ENCODE data around the gene PLIN4.
A peak's percentile ranks its signal among the peaks of the same experiment; 100 is the strongest.
"Not testable (repeated sequence)": the region's sequence is repeated elsewhere in the genome, so short reads cannot be mapped to it uniquely, and the experiment has no call there.

The PLIN4 gene

DNA sequence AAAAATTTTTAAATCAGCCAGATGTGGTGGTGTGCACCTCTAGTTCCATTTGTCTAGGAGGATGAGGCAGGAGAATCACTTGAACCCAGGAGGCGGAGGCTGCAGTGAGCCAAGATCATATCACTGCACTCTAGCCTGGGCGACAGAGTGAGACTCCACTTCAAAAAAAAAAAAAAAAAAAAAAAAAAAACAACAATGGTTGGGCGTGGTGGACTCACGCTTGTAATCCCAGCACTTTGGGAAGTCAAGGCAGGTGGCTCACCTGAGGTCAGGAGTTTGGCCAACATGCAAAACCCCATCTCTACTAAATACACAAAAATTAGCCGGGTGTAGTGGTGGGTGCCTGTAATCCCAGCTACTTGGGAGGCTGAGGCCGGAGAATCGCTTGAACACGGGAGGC lies 9.1 kb upstream of the PLIN4 start:
- not testable (repeated sequence) for FAIRE-seq; DNase-seq (ENCODE audit: insufficient read length, low spot score)

DNA sequence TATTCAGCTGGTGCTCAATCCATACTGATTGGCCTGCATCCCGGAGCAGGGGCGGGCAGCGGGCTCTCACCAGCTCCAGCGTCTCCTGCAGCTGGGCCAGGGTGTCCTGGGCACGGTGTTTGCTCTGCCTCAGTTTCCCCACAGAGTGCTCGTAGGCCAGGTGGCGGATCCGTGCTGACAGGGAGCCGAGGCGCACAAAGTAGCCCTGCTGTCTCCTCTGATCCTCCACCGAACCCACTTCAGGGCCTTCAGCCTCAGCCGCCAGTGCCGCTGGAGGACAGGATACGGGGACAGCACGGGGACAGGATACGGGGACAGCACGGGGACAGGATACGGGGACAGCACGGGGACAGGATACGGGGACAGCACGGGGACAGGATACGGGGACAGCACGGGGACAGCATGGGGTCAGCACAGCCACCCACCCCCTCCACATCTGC lies 7.3 kb upstream of the PLIN4 start:
- no peak for FAIRE-seq

DNA sequence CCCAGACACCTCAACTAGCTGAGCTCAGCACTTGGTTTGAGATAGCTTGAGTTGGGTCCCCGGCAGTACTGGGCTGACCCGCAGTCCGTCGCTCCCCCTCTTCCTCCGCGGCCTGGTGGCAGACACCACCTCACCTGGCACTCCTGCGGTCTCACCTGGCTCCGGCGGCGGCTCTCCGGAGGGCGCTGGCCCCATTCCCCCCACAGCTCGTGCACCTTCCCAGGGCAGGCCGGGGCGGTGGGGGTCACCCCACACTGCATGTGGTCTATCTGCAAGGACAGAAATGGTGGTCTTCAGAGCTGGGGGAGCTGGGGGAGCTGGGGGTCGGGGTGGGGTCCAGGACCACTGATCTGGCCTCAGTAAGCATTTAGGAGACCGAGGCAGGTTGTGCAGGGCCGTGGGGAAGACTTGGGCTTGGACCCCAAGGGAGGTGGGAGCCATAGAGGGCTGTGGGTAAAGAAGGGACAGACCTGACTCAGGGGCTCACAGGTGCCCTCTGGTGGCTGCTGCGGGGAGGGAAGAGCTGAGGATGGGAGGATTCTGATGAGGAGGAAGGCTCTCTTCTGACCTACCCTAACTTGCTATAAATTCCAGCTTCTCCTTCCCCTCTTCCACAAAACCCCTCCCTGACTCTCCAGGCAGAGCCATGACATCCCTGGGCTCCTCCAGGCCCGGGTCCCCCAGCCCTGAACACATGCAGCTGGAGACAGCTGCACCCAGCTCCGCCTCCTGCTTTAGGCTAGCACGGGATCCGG lies 6.7 kb upstream of the PLIN4 start:
- peak; percentile 81 for DNase-seq (ENCODE audit: insufficient read length, low spot score)
- peak; percentile 57 for FAIRE-seq

More for the DNA sequence above, 7.3 kb upstream of the PLIN4 start:
- no peak for DNase-seq (ENCODE audit: insufficient read length, low spot score)

DNA sequence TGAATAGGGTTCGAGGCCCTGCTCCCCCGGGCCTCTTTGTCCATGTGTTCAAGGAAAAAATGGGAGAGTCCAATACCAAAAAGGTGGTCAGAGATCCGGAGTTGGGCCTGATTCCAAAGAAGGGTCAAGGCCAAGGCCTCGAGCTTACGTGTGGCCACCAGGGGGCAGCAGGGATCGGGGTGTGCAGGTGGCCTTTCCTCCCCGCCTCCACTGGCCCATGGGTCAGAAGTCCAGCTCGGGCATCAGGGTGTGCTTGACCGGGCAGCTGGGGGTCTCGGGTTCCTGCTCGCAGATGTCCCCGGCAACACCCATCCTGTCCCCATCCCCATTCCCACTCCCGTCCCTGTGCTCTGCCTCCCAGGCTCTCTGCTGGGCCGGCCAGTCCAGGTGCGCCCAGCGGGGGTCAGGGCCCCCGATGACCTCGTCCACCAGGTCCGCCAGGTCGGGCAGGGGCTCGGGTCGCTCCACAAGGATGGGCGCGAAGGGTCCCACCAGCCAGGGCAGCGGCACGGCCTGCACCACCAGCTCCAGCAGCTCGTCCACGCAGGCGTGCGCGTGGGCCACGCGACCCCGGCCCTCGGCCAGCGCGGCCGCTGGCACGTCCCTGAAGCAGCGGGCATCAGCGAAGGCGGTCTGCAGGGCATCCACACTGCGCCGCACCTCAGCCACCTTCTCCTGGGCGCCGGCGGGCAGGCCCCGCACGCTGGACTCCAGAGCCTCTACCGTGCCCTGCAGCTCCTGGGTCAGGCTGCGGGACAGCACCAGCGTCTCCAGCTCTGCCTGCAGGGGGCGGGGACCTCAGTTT lies 5.2 kb upstream of the PLIN4 start:
- DNase-seq (ENCODE audit: insufficient read length, low spot score) (peak; percentile 71), FAIRE-seq (no peak)

DNA sequence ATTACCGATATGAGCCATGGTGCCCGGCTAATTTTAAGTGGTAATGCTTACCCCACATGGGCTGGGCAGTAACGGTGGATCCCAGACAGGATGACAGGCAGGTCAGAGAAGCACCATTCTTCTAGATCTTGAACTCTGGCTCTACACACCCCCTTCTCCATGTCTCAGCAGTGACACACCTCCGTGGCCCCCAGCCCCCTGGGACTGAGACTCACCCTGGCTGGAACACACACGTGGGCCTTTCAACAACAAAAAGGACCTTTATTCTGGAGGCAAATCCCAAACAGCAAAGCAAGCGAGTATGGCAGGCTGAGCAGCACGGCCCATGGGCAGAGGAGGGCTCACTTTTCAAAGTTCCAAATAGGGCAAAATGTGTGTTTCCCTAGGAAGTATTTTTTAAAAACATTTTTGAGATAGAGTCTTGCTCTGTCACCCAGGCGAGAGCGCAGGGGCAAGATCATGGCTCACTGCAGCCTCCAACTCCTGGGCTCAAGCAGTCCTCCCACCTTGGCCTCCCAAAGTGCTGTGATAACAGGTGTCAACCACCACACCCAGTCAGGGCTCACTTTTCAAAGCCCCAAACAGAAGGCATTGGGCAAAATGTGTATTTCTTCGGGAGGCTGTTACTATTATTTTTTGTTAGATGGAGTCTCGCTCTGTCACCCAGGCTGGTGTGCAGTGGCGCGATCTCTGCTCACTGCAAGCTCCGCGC lies 4.2 kb upstream of the PLIN4 start:
- FAIRE-seq, result no peak
- no peak for DNase-seq (ENCODE audit: insufficient read length, low spot score)

DNA sequence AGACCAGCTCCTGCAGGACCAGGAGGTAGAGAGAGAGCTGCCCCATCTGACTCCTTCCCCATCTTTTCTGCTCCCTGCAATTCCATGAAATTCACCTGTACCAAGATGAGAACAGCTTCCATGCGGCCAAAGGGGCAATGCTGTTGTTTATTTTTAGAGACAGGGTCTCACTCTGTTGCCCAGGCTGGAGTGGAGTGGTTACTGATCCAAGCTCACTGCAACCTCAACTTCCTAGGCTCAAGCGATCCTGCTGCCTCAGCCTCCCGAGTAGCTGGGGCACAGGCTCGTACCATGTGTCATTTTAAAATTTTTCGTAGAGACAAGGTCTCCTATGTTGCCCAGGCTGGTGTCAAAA lies 3.6 kb upstream of the PLIN4 start:
- DNase-seq (ENCODE audit: insufficient read length, low spot score) (no peak), FAIRE-seq (no peak)

DNA sequence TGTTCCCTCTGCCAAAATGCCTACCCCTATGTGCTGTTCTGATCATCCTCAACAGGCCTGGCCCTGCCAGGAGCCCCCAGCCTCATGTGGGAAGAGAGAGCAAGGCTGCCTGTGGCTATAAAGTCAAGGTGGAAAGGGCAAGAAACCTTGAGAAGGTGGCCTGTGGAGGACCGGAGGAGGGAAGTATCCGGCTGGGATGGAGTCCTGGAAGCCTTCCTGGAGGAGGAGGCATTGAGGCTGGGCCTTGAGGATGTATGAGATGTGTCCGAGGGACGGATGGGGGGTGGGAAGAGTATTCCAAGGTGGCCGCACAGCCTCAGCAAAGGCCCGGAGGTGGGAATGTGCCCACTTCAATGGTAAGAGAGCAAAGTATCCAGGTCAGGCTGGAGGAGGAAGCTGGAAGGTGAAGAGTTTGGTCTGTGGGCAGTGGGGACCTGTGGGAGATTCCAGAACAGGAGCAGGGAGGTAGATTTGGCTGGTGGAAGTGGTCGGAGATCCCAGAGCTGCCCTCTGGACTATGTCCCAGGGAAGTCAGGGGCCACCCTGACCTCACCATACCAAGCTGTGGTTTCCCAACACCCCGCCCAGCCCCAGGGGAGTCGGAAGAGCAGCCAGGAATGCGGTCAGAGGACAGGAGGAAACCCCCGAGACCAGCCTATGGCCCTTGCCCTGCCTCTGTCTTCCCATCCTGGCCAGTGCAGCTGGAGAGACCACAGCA lies 3.0 kb upstream of the PLIN4 start:
- DNase-seq (ENCODE audit: insufficient read length, low spot score), result no peak
- no peak for FAIRE-seq

DNA sequence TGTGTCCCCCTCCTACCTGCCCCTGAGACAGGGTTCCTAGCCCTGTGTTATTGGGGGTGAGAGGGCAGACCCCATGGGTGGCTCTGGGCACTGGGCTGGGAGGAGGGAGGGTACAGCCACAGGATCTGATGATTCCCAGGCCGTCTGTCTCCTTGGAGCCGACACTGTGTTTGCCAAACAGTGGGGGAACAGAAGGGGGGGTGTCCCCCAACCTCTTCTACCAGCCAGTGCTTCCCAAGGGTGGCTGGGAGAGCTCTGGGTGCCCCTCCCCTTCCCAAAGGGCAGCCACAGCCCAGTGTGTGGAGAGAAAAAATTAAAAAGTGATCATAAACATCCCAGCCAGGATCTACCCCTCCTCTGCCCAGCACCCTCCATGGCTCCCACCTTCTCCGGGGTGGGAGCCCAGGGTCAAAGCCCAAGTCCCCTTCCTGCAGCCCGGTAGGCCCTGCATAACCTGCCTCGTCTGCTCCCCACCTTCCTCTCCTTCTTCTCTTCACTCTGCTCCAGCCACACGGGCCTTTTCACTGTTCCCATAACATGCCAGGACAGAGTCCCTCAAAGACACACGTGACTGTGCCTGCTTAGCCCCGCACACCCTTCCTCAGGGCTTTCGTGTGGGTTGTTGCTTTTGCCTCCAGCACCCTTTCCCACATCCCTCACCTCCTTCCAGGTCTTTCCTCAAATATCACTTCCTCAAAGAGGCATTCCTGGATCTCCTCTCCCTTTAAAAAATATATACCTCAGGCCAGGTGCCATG lies 1.4 kb upstream of the PLIN4 start:
- DNase-seq (ENCODE audit: insufficient read length, low spot score), result no peak
- no peak for FAIRE-seq

DNA sequence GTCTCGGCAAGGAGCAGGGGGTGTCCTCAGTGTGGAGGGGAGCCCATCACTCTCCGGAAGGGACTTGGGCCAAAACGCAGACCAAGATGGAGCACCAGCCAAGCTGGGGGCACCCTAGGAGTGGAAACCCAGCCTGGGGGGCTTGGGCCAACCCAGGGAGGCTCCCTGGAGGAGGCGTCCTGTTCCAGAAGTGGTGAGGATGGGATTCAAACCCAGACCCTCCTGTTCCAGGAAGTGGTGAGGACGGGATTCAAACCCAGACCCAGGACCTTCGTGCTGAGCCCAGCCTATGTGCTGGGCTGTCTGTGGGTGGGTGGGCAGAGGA lies 848 bp upstream of the PLIN4 start:
- FAIRE-seq, result no peak
- DNase-seq (ENCODE audit: insufficient read length, low spot score), result no peak

DNA sequence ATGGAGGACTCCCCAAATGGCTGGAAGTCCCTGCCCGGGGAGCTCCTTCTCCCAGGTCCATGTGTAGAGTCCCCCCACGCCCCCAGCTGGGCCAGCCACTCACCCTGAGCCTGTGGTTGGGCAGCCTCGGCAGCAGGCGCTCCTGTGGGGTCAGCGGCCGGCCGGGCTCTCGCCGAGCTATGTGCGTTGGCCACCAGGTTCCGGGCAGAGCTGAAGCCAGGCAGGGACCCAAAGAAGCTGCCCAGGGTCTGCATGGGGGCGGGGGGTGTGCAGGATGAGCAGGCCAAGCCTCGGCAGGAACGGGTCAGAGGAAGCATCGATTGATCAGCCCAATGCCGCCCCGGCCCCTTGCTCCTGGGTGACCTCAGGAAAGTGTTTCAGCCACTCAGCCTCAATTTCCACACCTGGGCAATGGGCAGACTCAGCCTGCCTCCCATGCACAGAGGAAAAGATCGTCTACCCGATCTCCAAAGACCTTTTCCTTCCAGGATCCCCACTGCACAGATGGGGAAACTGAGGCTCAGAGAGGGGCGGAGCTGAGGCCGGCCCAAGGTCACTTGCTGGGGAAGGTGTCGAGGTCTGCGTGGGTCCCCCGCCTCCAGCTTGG lies 732 bp downstream of the PLIN4 start:
- DNase-seq (ENCODE audit: insufficient read length, low spot score), result no peak
- FAIRE-seq, result no peak

DNA sequence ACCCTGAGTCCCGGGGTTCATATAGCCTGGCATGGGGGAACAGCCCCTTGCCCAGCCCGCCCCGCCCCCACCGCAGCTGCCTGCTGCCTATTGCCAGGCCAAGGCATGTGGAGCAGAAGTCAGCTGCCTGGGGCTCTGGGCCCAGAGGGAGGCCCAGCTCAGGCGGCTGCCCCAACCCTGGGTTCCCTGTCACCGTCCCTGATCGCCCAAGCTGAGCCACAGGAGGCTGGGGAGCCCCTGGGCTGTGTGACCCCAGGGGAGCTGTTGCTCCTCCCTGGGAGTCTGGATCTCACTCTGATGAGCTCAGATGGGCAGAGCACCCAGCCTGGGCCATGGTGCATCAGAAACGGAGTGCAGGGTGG lies 1.4 kb downstream of the PLIN4 start:
- no peak for FAIRE-seq

DNA sequence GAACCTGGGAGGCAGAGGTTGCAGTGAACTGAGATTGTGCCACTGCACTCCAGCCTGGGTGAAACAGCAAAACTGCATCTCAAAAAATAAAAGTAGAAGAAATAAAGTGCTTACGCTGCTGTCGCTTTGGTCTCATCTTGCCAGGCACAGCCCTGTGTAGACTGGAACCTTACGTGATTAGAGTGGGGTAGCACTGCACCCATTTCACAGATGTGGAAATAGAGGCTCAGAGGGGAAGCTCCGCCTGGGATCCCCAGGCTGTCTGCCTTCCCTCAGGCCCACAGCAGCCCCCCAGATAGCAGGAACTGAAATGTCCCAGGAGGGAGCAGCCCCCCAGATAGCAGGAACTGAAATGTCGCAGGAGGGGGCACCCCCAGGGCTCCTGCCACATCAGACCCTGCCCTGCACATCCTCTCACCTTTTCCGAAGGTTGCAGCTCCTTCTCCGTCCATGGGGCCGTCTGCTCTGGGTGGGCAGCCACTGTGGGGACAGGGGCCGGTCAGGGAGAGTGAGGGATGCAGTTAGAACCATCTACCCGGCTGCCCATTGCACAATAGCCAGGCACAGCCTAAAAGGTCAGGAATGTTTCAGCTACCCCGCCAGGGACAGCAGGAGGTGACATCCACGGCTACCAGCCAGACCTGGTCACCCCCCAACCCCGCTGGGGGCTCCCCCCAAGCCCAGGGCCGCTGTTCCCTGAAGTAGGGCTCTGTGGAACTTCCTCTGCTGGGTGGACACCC lies 1.9 kb downstream of the PLIN4 start:
- no peak for FAIRE-seq

More for the DNA sequence above, 1.4 kb downstream of the PLIN4 start:
- no peak for DNase-seq (ENCODE audit: insufficient read length, low spot score)

DNA sequence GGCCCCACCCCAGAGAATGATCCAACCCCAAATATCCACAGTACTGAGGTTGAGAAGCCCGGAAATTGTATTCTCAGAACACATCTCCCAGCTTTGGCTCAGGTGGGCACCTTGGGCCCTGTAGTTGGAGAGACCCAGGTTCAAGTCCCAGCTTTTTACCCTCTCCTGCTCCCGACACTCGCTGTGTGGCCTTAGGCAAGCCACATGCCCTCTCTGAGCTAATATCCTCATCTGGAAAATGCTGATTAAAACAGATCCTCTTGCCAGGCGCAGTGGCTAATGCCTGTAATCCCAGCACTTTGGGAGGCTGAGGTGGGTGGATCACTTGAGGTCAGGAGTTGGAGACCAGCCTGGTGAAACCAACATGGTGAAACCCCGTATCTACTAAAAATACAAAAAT lies 2.6 kb downstream of the PLIN4 start:
- FAIRE-seq (no peak), DNase-seq (ENCODE audit: insufficient read length, low spot score) (no peak)

More for the DNA sequence above, 1.9 kb downstream of the PLIN4 start:
- DNase-seq (ENCODE audit: insufficient read length, low spot score), result no peak

DNA sequence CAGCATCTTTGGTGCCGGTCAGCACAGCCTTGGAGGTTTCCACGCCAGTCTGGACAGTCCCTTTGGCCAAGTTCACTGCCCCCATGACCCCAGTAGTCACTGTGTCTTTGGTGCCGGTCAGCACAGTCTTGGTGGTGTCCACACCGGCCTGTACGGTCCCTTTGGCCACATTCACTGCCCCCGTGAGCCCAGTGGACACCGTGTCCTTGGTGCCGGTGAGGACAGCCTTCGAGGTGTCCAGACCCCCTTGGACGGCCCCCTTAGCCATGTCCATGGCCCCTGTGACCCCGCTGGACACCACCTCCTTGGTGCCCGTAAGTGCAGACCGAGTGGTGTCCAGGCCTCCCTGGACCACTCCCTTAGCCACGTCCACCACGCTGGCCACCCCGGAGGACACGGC lies 5.0 kb downstream of the PLIN4 start:
- DNase-seq (ENCODE audit: insufficient read length, low spot score), result no peak
- FAIRE-seq, result no peak

DNA sequence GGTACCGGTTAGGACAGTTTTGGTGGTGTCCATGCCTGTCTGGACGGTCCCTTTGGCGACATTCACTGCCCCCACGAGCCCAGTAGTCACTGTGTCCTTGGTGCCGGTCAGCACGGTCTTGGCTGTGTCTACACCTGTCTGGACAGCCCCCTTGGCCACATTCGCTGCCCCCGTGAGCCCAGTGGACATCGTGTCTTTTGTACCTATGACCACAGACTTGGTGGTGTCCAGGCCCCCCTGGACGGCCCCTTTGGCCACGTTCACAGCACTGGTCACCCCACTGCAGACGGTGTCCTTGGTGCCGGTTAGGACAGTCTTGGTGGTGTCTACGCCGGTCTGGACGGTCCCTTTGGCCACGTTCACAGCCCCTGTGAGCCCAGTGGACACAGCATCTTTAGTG lies 6.2 kb downstream of the PLIN4 start:
- no peak for FAIRE-seq
- no peak for DNase-seq (ENCODE audit: insufficient read length, low spot score)

DNA sequence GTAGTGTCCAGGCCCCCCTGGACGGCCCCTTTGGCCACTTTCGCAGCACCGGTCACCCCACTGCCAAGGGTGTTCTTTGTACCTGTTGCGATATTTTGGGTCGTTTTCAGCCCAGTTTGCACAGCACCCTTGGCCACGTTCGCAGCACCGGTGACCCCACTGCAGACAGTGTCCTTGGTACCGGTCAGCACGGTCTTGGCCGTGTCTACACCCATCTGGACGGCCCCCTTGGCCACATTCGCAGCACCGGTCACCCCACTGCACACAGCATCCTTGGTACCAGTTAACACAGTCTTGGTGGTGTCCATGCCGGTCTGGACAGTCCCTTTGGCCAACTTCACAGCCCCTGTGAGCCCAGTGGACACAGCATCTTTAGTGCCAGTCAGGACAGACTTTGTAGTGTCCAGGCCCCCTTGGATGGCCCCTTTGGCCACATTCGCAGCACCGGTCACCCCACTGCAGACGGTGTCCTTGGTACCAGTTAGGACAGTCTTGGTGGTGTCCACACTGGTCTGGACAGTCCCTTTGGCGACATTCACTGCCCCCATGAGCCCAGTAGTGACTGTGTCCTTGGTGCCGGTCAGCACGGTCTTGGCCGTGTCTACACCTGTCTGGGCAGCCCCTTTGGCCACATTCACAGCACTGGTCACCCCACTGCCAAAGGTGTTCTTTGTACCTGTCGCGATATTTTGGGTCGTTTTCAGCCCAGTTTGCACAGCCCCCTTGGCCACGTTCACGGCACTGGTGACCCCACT lies 6.8 kb downstream of the PLIN4 start:
- DNase-seq (ENCODE audit: insufficient read length, low spot score) (no peak), FAIRE-seq (no peak)

DNA sequence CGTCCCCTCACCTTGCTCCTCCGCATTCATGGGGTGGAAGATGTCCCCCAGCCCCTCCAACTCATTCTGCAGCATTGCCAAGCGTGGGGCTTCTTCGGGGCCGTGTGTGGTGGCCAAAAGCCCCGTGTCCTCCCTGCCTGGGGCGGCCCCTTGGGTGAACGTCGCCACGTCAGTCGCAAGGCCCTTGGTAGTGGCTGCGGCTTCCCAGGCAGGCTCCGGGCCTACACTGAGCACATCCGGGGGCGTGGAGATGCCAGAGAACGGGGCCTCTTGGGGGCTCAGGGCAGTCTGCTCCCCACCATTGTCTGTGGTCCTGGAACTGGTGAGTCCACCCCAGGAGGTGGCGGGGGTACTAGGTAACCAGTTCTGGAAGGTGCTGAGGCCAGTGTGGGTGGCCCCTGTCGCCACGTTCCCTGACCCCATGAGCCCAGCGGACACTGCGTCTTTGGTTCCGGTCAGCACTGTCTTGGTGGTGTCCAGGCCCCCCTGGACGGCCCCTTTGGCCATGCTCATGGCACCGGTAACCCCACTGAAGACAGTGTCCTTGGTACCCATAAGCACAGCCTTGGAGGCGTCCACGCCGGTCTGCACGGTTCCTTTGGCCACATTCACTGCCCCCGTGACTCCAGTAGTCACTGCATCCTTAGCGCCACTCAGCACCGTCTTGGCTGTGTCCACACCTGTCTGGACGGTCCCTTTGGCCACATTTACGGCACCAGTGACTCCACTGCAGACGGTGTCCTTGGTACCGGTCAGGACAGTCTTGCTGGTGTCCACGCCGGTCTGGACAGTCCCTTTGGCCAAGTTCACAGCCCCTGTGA lies 7.6 kb downstream of the PLIN4 start:
- DNase-seq (ENCODE audit: insufficient read length, low spot score), result no peak
- FAIRE-seq, result no peak

DNA sequence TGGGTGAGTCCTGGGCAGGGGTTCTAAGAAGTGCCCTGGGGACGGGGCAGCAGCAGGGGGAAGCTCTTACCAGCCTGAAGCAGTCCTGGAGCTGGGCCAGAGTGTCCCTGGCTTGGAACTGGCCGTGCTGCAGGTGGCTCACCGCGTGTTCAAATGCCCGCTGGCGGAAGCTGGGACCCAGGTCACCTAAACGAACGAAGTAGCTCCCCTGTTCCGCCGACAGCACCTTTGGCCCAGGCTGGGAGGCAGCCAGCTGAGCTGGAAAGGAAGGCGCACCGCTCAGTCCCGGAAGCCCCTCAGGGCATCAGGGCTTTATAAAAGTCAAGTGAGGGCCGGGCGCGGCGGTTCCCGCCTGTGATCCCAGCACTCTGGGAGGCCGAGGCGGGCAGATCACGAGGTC lies 9.6 kb downstream of the PLIN4 start:
- DNase-seq (ENCODE audit: insufficient read length, low spot score) (no peak), FAIRE-seq (no peak)
